HG02678 (cell line): ENCODE data around the gene SCIN.
"Not testable (repeated sequence)": the region's sequence is repeated elsewhere in the genome, so short reads cannot be mapped to it uniquely, and the experiment has no call there.

ENCODE experiments used
- ATAC-seq: cut with Tn5 transposase; IDR thresholded peaks from one replicate; pipeline ENCODE4 v1.9.1; 2021; ENCODE audit warnings: mild to moderate bottlenecking, moderate library complexity; ENCODE audit not compliant: unreplicated experiment

Gene SCIN

GRCh38 chr7:12645212-12645611 is 74.7 kb downstream of the SCIN start:
- not testable (repeated sequence) for ATAC-seq

- no peak for ATAC-seq
Observed at GRCh38 chr7:12646139-12646538, 75.6 kb downstream of the SCIN start.

DNA sequence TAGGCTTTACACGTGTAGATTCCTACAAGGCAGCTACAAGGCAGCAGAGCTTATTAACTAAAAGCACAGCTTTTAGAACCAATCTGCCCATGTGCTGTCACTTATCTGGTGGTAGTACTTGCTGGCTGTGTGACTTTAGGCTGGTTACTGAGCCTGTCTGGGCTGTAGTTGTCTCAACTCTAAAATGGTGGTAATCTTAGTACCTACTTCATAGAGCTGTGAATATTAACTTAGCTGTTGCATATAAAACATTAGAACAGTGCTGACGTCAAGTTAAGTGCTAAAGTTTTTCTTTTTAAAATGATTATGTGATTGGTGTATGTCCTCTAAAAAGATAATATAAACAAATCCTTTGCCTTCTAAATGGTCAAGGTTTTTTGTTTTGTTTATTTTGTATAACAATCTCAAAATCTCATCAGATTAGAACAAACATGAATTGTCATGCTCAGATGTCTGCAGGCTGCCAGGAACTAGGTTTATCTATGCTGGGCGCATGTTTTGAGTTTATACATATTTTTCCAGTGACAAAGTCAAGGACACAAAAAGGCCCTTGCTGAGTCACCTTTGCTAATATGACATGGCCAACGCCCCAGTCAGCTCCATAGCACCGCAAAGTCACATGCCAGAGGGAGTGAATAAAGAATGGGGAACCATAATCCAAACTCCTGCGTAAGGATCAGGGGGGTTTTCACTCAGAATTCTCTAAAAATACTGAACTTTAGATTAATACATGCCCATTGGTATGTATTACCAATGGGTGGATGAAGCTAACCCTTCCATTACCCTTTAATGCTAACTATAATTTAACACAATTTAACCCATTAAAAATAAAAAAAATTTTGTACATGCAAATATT is 77.1 kb downstream of the SCIN start:
- ATAC-seq: no peak

DNA sequence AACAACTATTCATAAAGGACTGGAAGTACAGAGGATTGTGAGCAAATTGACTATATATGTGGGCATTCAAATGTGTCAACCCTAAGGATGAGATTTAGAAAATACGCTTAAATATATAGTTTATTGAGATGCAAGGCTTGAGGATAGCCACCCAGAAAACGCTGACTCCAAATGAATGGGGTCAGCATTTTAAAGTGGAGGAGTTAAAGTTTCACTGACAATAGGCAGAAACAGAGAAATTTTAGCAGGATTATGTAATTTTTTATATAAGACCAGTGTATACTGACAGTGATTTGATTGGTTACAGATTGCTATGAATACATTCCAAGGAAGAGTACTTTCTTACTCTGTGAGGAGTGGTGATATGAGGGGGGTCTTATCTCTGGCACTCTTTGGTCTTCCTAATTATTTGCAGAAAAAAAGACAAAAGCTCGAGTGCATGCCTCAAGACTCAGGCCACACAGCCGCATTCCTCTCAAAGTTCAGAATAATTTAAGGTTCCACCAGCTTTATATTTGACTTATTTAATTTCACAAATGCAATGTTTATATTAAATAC is 78.3 kb downstream of the SCIN start:
- ATAC-seq: no peak

DNA sequence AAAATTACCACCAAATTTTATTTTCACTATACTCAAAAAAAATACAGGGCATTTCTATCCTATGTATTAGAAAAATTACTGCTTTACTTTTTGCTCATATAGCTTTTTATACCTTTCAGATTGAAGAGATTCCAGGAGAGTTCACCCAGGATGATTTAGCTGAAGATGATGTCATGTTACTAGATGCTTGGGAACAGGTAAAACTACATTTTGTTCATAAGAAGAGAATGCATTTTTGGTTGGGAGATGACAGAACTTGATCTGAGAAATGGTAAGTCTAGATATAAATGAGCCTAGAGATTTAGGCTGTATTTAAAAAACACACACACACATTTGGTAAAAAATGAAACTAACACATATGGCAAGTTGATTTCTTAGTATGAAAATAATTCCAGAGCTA is 78.8 kb downstream of the SCIN start:
- no peak for ATAC-seq

- ATAC-seq: no peak
Observed at GRCh38 chr7:12650080-12650479, 79.6 kb downstream of the SCIN start.

DNA sequence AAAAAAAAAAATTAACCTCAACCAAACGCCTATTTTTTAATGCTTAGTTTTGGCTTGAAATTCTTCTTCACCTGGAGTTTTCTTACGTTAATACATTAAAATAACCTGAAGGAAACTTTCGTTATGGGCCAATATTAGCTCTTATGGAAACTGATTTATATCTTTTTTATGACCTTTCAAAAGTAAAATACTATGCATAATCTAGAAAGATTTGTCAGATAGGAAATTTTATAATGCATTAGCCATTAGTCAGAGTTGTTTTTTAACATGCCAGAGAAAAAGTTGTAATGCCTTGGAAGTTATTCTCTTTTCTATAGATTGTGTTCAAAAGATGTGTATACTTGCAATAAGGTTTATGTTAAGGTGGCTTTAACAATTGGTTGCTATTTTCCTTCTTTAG is 82.6 kb downstream of the SCIN start:
- no peak for ATAC-seq

- no peak for ATAC-seq
Observed at GRCh38 chr7:12653518-12653917, 83.0 kb downstream of the SCIN start.

DNA sequence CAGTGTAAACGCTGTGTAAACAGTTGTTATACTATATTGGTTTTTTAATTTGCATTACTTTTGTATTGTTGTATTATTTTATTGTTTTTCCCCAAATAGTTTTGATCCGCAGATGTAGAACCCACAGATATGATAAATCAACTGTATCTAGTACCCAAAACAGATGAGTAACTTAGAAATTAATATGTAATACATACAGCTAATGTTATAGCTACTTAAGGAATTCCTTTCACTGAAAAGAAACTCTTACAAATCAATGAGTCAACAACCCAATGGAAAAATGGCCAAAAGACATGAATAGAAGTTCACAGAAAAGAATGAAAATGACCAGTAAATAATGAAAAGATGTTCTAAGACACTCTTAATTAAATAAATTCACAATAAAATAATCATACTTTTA is 84.6 kb downstream of the SCIN start:
- no peak for ATAC-seq

GRCh38 chr7:12660423-12660822 is 89.9 kb downstream of the SCIN start:
- not testable (repeated sequence) for ATAC-seq

DNA sequence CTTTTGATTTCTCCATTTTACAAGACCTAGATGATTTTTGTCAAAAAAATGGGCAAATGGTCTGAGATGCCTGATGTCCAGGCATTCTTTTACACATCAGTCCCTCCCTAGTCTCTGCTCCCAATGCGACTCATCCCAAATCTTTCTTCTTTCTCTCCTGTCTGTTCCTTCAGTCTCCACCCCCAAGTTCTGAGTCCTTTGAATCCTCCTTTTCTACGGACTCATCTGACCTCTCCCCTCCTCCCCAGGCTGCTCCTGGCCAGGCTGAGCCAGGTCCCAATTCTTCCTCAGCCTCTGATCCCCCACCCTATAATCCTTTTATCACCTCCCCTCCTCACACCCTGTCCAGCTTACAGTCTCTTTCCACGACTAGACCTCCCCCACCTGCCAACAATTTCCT is 90.5 kb downstream of the SCIN start:
- not testable (repeated sequence) for ATAC-seq

DNA sequence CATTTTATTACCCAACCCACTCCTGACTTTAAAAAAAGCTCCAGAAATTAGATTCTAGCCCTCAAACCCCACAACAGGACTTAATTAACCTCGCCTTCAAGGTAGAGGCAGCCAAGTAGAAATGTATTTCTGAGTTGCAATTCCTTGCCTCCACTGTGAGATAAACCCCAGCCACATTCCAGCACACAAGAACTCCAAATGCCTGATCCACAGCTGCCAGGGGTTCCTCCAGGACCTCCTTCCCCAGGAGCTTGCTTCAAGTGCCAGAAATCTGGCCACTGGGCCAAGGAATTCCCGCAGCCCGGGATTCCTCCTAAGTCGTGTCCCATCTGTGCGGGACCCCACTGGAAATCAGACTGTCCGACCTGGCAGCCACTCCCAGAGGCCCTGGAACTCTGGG is 91.1 kb downstream of the SCIN start:
- ATAC-seq: no peak

- ATAC-seq: no peak
Observed at GRCh38 chr7:12670000-12670729, 99.6 kb downstream of the SCIN start.

DNA sequence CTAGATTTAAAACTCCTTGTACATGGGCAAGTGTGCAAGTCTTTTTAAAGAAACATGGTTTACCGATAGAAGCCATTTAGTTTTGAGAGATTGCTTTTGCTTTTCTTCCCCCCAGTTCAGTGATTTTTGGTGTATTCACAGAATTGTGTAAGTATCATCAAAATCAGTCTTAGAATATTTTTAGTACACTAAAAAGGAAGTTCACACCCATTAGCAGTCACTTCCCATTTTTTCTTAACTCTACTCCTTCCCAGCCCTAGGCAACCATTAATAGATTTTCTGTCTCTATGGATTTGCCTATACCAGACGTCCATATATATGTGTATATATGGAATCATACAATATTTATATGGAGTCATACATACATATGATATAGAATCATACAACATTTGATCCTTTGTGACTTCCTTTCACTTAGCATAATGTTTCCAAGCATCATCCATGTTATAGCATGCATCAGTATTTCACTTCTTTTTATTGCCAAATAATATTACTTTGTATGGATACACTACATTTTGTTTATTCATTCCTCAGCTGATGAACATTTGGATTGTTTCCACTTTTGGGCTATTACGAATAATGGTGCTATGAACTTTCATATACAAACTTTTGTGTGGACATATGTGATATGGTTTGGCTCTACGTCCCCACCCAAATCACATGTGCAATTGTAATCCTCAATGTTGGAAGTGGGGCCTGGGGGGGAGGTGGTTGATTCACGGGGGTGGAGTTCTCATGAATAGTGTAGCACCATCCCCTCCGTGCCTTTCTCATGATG is 100.4 kb downstream of the SCIN start:
- ATAC-seq: no peak

- not testable (repeated sequence) for ATAC-seq
Observed at GRCh38 chr7:12673436-12673835, 102.9 kb downstream of the SCIN start.

- ATAC-seq: no peak
Observed at GRCh38 chr7:12674053-12674452, 103.5 kb downstream of the SCIN start.

GRCh38 chr7:12674861-12675260 is 104.3 kb downstream of the SCIN start:
- peak; percentile 66 for ATAC-seq

DNA sequence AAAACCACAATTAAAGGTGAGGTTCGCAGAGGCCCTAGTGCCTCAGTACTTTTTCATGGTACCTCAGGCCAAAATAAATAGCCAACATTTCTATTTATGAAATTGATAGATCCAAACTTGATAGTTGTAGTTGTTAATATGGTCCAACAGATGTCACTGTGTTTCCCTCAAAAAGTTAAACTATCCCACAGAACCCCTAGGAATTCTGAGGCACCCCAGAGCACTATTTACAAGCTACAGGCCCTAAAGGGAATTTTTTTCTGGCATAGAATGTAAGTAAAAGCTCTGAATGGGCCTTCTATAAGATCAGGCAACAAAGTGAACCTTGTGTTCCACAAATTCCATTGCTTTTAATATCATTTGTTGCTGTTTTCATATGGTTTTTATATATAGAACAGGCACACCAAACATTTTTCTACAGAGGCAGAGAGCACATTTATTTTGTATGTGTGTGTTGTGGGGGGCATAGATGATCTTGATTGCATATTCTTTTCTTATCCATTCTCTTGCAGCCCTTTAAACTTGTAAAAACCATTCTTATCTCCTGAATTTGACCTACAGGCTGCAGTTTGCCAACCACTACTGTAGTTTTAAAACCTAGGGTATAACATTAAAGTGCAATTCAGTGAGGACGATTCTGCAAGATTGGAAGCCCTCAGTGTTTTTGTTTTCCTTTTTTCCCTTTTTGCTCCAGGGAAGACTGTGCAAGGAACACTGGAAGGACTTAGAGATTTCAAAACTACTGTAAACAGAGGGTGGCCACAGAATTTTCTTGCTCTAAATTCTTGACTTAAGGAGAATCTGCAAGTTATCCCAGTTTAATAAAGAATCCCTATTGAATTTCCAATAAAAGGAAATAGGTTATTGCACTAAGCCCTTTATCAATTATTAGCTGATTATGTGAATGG is 113.4 kb downstream of the SCIN start:
- no peak for ATAC-seq

GRCh38 chr7:12684733-12685132 is 114.2 kb downstream of the SCIN start:
- ATAC-seq: no peak

GRCh38 chr7:12685550-12685949 is 115.0 kb downstream of the SCIN start:
- ATAC-seq: no peak
